ENCODE data around the gene JAZF1. TPM values are rescaled to one million over a fixed set of nuclear protein-coding genes. Genes with fewer than 3 reads are reported as not detected.
"Not testable (repeated sequence)": the region's sequence is repeated elsewhere in the genome, so short reads cannot be mapped to it uniquely, and the experiment has no call there.

Gene JAZF1
- total and polyA plus RNA-seq, 4 experiments from 2014 or later = 3.7 to 8.3 (median 4.7) TPM

GRCh38 chr7:27866256-27866655 is 314.3 kb downstream of the JAZF1 start:
- no peak overlapping the region for H3K27ac ChIP-seq (ENCODE audit: low read depth, low read length)
- H3K4me1 Mint-ChIP-seq = peaks cover 0 to 5% (median 2%) of the 10 kb centered on the region in 4 donors
- H3K4me3 ChIP-seq (ENCODE audit: low read length in 2 of 2) = no peak overlapping the region
- no peaks in the 10 kb centered on the region for H3K36me3 ChIP-seq (ENCODE audit: insufficient read depth, low read length)
- no peak overlapping the region for H3K4me3 Mint-ChIP-seq
- POLR2A ChIA-PET (ENCODE audit: partially characterized antibody) = no interaction called here
- H3K27me3 Mint-ChIP-seq = no peaks in the 10 kb centered on the region
- no peak for DNase-seq
- intact Hi-C loops (cut with micrococcal nuclease) = no loop called here
- no peak overlapping the region for H3K27ac Mint-ChIP-seq
- peaks cover 5 to 30% of the 10 kb centered on the region in 2 donors for H3K36me3 Mint-ChIP-seq
- no peaks in the 10 kb centered on the region for H3K9me3 ChIP-seq (ENCODE audit: control insufficient read depth in 1 of 2, low read length in 2 of 2)
- no peaks in the 10 kb centered on the region for H3K27me3 ChIP-seq (ENCODE audit: insufficient read depth, low read length)
- CTCF ChIA-PET (ENCODE audit: partially characterized antibody) = interaction anchor here (1.3 kb wide), 1 partner anchor 212 kb away, joined by 3 read pairs; no protein-coding TSS in a partner anchor
- H3K4me1 ChIP-seq (ENCODE audit: insufficient read depth, low read length) = no peaks in the 10 kb centered on the region
- no peaks in the 10 kb centered on the region for H3K9me3 Mint-ChIP-seq

- Histone ChIP-seq H3K4me1 (ENCODE audit: insufficient read depth, low read length) (no peaks in the 10 kb centered on the region), H3K27me3 (ENCODE audit: insufficient read depth, low read length) (no peaks in the 10 kb centered on the region), H3K4me3 (ENCODE audit: low read length in 2 of 2) (no peak overlapping the region), H3K36me3 (ENCODE audit: insufficient read depth, low read length) (no peaks in the 10 kb centered on the region), H3K9me3 (ENCODE audit: control insufficient read depth in 1 of 2, low read length in 2 of 2) (no peaks in the 10 kb centered on the region), H3K27ac (ENCODE audit: low read depth, low read length) (no peak overlapping the region)
- no peak overlapping the region for H3K27ac Mint-ChIP-seq
- H3K4me3 Mint-ChIP-seq = no peak overlapping the region
- intact Hi-C loops (cut with micrococcal nuclease) = no loop called here
- H3K36me3 Mint-ChIP-seq = peaks cover 8 to 37% of the 10 kb centered on the region in 2 donors
- H3K27me3 Mint-ChIP-seq = no peaks in the 10 kb centered on the region
- DNase-seq = no peak
- ChIA-PET POLR2A (ENCODE audit: partially characterized antibody) (no interaction called here), CTCF (ENCODE audit: partially characterized antibody) (no interaction called here)
- H3K4me1 Mint-ChIP-seq = peaks cover 0 to 5% (median 1%) of the 10 kb centered on the region in 4 donors
- peaks cover 0 to 6% (median 0%) of the 10 kb centered on the region in 8 donors for H3K9me3 Mint-ChIP-seq
Measured at GRCh38 chr7:27863880-27864279, 316.7 kb downstream of the JAZF1 start.

- H3K4me3 Mint-ChIP-seq = no peak overlapping the region
Measured at GRCh38 chr7:27861747-27862146, 318.8 kb downstream of the JAZF1 start.

GRCh38 chr7:27860800-27861199 is 319.8 kb downstream of the JAZF1 start:
- H3K4me3 Mint-ChIP-seq = no peak overlapping the region
- no peak for DNase-seq
- H3K4me1 Mint-ChIP-seq = no peaks in the 10 kb centered on the region
- no peaks in the 10 kb centered on the region for H3K27me3 Mint-ChIP-seq
- ChIA-PET CTCF (ENCODE audit: partially characterized antibody) (interaction anchor here (0.6 kb wide), 1 partner anchor 638 kb away, joined by 3 read pairs; no protein-coding TSS in a partner anchor), POLR2A (ENCODE audit: partially characterized antibody) (no interaction called here)
- intact Hi-C loops (cut with micrococcal nuclease) = no loop called here
- Histone ChIP-seq H3K9me3 (ENCODE audit: control insufficient read depth in 1 of 2, low read length in 2 of 2) (no peaks in the 10 kb centered on the region), H3K27ac (ENCODE audit: low read depth, low read length) (no peak overlapping the region), H3K4me3 (ENCODE audit: low read length in 2 of 2) (no peak overlapping the region), H3K4me1 (ENCODE audit: insufficient read depth, low read length) (no peaks in the 10 kb centered on the region), H3K36me3 (ENCODE audit: insufficient read depth, low read length) (no peaks in the 10 kb centered on the region), H3K27me3 (ENCODE audit: insufficient read depth, low read length) (no peaks in the 10 kb centered on the region)
- H3K9me3 Mint-ChIP-seq = peaks cover 0 to 10% (median 0%) of the 10 kb centered on the region in 8 donors
- peaks cover 15 to 49% of the 10 kb centered on the region in 2 donors for H3K36me3 Mint-ChIP-seq
- H3K27ac Mint-ChIP-seq = peak overlapping the region in 1 of 7 donors; percentile 19

More at GRCh38 chr7:27861747-27862146, 318.8 kb downstream of the JAZF1 start:
- intact Hi-C loops (cut with micrococcal nuclease) = no loop called here
- no peaks in the 10 kb centered on the region for H3K27me3 ChIP-seq (ENCODE audit: insufficient read depth, low read length)
- H3K9me3 ChIP-seq (ENCODE audit: control insufficient read depth in 1 of 2, low read length in 2 of 2) = no peaks in the 10 kb centered on the region
- peaks cover 0 to 2% (median 0%) of the 10 kb centered on the region in 4 donors for H3K4me1 Mint-ChIP-seq
- H3K36me3 ChIP-seq (ENCODE audit: insufficient read depth, low read length) = no peaks in the 10 kb centered on the region
- H3K27ac ChIP-seq (ENCODE audit: low read depth, low read length) = no peak overlapping the region
- ChIA-PET POLR2A (ENCODE audit: partially characterized antibody) (no interaction called here), CTCF (ENCODE audit: partially characterized antibody) (no interaction called here)
- no peaks in the 10 kb centered on the region for H3K27me3 Mint-ChIP-seq
- H3K27ac Mint-ChIP-seq = no peak overlapping the region
- H3K4me1 ChIP-seq (ENCODE audit: insufficient read depth, low read length) = no peaks in the 10 kb centered on the region
- H3K36me3 Mint-ChIP-seq = peaks cover 8 to 40% of the 10 kb centered on the region in 2 donors
- no peak overlapping the region for H3K4me3 ChIP-seq (ENCODE audit: low read length in 2 of 2)
- peaks cover 0 to 10% (median 0%) of the 10 kb centered on the region in 8 donors for H3K9me3 Mint-ChIP-seq
- no peak for DNase-seq

GRCh38 chr7:27856703-27857485 is 323.7 kb downstream of the JAZF1 start:
- DNase-seq; H3K27me3 ChIP-seq (ENCODE audit: insufficient read depth, low read length); POLR2A ChIA-PET (ENCODE audit: partially characterized antibody); intact Hi-C loops (cut with micrococcal nuclease); H3K36me3 ChIP-seq (ENCODE audit: insufficient read depth, low read length); H3K9me3 Mint-ChIP-seq; H3K4me3 ChIP-seq (ENCODE audit: low read length in 2 of 2); H3K27ac ChIP-seq (ENCODE audit: low read depth, low read length); H3K4me3 Mint-ChIP-seq; H3K4me1 Mint-ChIP-seq; H3K9me3 ChIP-seq (ENCODE audit: control insufficient read depth in 1 of 2, low read length in 2 of 2); H3K27ac Mint-ChIP-seq; H3K4me1 ChIP-seq (ENCODE audit: insufficient read depth, low read length); H3K27me3 Mint-ChIP-seq: not testable (repeated sequence)
- CTCF ChIA-PET (ENCODE audit: partially characterized antibody) = interaction anchor here (1.2 kb wide), 1 partner anchor 646 kb away, joined by 3 read pairs; no protein-coding TSS in a partner anchor
- H3K36me3 Mint-ChIP-seq = peaks cover 17 to 38% of the 10 kb centered on the region in 2 donors

- no peak overlapping the region for H3K27ac ChIP-seq (ENCODE audit: low read depth, low read length)
- Mint-ChIP-seq H3K27ac (no peak overlapping the region), H3K9me3 (peaks cover 0 to 6% (median 3%) of the 10 kb centered on the region in 8 donors), H3K4me3 (no peak overlapping the region), H3K27me3 (no peaks in the 10 kb centered on the region), H3K36me3 (peaks cover 6 to 7% of the 10 kb centered on the region in 2 donors), H3K4me1 (peaks cover 0 to 3% (median 0%) of the 10 kb centered on the region in 4 donors)
- no peak for DNase-seq
- no peaks in the 10 kb centered on the region for H3K4me1 ChIP-seq (ENCODE audit: insufficient read depth, low read length)
- H3K36me3 ChIP-seq (ENCODE audit: insufficient read depth, low read length) = no peaks in the 10 kb centered on the region
- POLR2A ChIA-PET (ENCODE audit: partially characterized antibody) = no interaction called here
- intact Hi-C loops (cut with micrococcal nuclease) = no loop called here
- no peaks in the 10 kb centered on the region for H3K27me3 ChIP-seq (ENCODE audit: insufficient read depth, low read length)
- CTCF ChIA-PET (ENCODE audit: partially characterized antibody) = no interaction called here
- no peak overlapping the region for H3K4me3 ChIP-seq (ENCODE audit: low read length in 2 of 2)
- no peaks in the 10 kb centered on the region for H3K9me3 ChIP-seq (ENCODE audit: control insufficient read depth in 1 of 2, low read length in 2 of 2)
Measured at GRCh38 chr7:27850531-27850930, 330.1 kb downstream of the JAZF1 start.

GRCh38 chr7:27846388-27846787 is 334.2 kb downstream of the JAZF1 start:
- ChIA-PET POLR2A (ENCODE audit: partially characterized antibody) (no interaction called here), CTCF (ENCODE audit: partially characterized antibody) (interaction anchor here (0.6 kb wide), 1 partner anchor 21 kb away, joined by 3 read pairs; no protein-coding TSS in a partner anchor)
- Mint-ChIP-seq H3K27me3 (no peaks in the 10 kb centered on the region), H3K27ac (no peak overlapping the region), H3K36me3 (no peaks in the 10 kb centered on the region), H3K4me1 (peaks cover 0 to 4% (median under 1%) of the 10 kb centered on the region in 4 donors), H3K4me3 (no peak overlapping the region), H3K9me3 (peaks cover 0 to 2% (median 0%) of the 10 kb centered on the region in 8 donors)
- H3K4me1 ChIP-seq (ENCODE audit: insufficient read depth, low read length) = no peaks in the 10 kb centered on the region
- no peaks in the 10 kb centered on the region for H3K36me3 ChIP-seq (ENCODE audit: insufficient read depth, low read length)
- H3K9me3 ChIP-seq (ENCODE audit: control insufficient read depth in 1 of 2, low read length in 2 of 2) = no peaks in the 10 kb centered on the region
- H3K27ac ChIP-seq (ENCODE audit: low read depth, low read length) = no peak overlapping the region
- intact Hi-C loops (cut with micrococcal nuclease) = no loop called here
- H3K4me3 ChIP-seq (ENCODE audit: low read length in 2 of 2) = no peak overlapping the region
- no peaks in the 10 kb centered on the region for H3K27me3 ChIP-seq (ENCODE audit: insufficient read depth, low read length)
- no peak for DNase-seq

All from CD4-positive, alpha-beta memory T cell (primary cell).